SK-N-SH (cell line): ENCODE results near the gene ZBED1. TPM values are rescaled to one million over a fixed set of nuclear protein-coding genes. Genes with fewer than 3 reads are reported as not detected.

ENCODE experiments used
- CTCF ChIA-PET: fragments of 300-600, 350-600 bp; formaldehyde crosslinking; extraction: SDS; loops from one replicate; lab custom pipeline; 2021; lab: Yijun Ruan, JAX
- POLR2A ChIA-PET: fragments of 350-600 bp; sonication (Branson Sonifier 250); formaldehyde crosslinking; extraction: SDS; loops from one replicate; lab custom pipeline; 2020; ENCODE audit warnings: antibody characterized with exemption, inconsistent platforms; lab: Yijun Ruan, JAX
- DNase-seq: peaks from one replicate; pipeline ENCODE4 v3.0.0; 2012
- H2AFZ ChIP-seq: fragments of 200-600 bp; sonication (generic); 2 replicates; pipeline ENCODE4 v1.8.1; 2016; ENCODE audit warnings: antibody characterized with exemption, mild to moderate bottlenecking, low read depth
- H3F3A ChIP-seq: fragments of 200-600 bp; sonication (generic); replicated peaks from 2 replicates; pipeline ENCODE3; 2016; ENCODE audit warnings: antibody characterized with exemption, mild to moderate bottlenecking; ENCODE audit not compliant: insufficient read depth
- H3K27ac ChIP-seq, 2 experiments: fragments of 200-500 bp in 1 of 2; fragments of 200-600 bp in 1 of 2; sonication (Bioruptor generic) in 1 of 2; sonication (generic), shearing (Covaris generic) in 1 of 2; 2 replicates each; pipeline versions ENCODE4 v1.5.1 to v1.6.1; 2014 to 2016; ENCODE audit warnings: low read depth in 2 of 2, inconsistent platforms in 1 of 2, low read length in 1 of 2, mild to moderate bottlenecking in 1 of 2, mixed read lengths in 1 of 2
- H3K27me3 ChIP-seq: fragments of 200-600 bp; sonication (generic), shearing (Covaris generic); 2 replicates; pipeline ENCODE4 v1.6.1; 2016; ENCODE audit warnings: mixed run types; ENCODE audit not compliant: insufficient read depth
- H3K36me3 ChIP-seq, 2 experiments: fragments of 200-500 bp in 1 of 2; fragments of 200-600 bp in 1 of 2; sonication (Bioruptor generic) in 1 of 2; sonication (generic) in 1 of 2; replicated peaks in 1 of 2; 2 replicates each; pipeline versions ENCODE3 to v1.5.1; 2014 to 2016; ENCODE audit warnings: low read length in 1 of 2, mild to moderate bottlenecking in 1 of 2; ENCODE audit not compliant: insufficient read depth in 2 of 2, control insufficient read depth in 1 of 2
- H3K4me1 ChIP-seq, 2 experiments: fragments of 200-500 bp in 1 of 2; fragments of 200-600 bp in 1 of 2; sonication (Bioruptor generic) in 1 of 2; sonication (generic), shearing (Covaris generic) in 1 of 2; 2 replicates each; pipeline versions ENCODE4 v1.5.1 to v1.6.1; 2014 to 2016; ENCODE audit warnings: low read depth in 1 of 2, low read length in 1 of 2, mixed run types in 1 of 2; ENCODE audit not compliant: insufficient read depth in 2 of 2, control insufficient read depth in 1 of 2
- H3K4me2 ChIP-seq: fragments of 200-600 bp; sonication (generic), shearing (Covaris generic); 2 replicates; pipeline ENCODE4 v1.6.1; 2017; ENCODE audit warnings: mixed run types
- H3K4me3 ChIP-seq, 2 experiments: fragments of 200-500 bp in 1 of 2; fragments of 200-600 bp in 1 of 2; sonication (Bioruptor generic) in 1 of 2; sonication (generic), shearing (Covaris generic) in 1 of 2; 2 replicates each; pipeline versions ENCODE4 v1.5.1 to v1.8.1; 2014 to 2016; ENCODE audit warnings: low read depth in 2 of 2, inconsistent platforms in 1 of 2, low read length in 1 of 2, mild to moderate bottlenecking in 1 of 2, mixed read lengths in 1 of 2, moderate library complexity in 1 of 2
- H3K79me2 ChIP-seq: fragments of 200-600 bp; sonication (generic); 2 replicates; pipeline ENCODE4 v1.8.1; 2017; ENCODE audit warnings: mild to moderate bottlenecking; ENCODE audit not compliant: insufficient read depth
- H3K9ac ChIP-seq: fragments of 200-600 bp; sonication (generic); 2 replicates; pipeline ENCODE4 v1.6.1; 2017; ENCODE audit warnings: mixed run types
- H3K9me2 ChIP-seq: fragments of 200-600 bp; sonication (generic); 2 replicates; pipeline ENCODE4 v1.6.1; 2017; ENCODE audit warnings: mixed run types
- H3K9me3 ChIP-seq: fragments of 200-600 bp; sonication (generic); 2 replicates; pipeline ENCODE4 v1.6.1; 2017; ENCODE audit warnings: mixed run types, mild to moderate bottlenecking, moderate library complexity
- H4K20me1 ChIP-seq: fragments of 200-600 bp; sonication (generic); 2 replicates; pipeline ENCODE4 v1.6.1; 2017; ENCODE audit warnings: mild to moderate bottlenecking, mixed run types; ENCODE audit not compliant: insufficient read depth
- EP300 ChIP-seq, 2 experiments: IDR thresholded peaks; 2 replicates each; pipeline versions ENCODE4 v1.4.0 to v1.6.1; 2012; ENCODE audit warnings: borderline replicate concordance in 1 of 2, low read depth in 1 of 2, low read length in 1 of 2
- EZH2phosphoT487 ChIP-seq: fragments of 200-600 bp; sonication (generic); IDR thresholded peaks from 2 replicates; pipeline ENCODE4 v1.6.1; 2017; ENCODE audit warnings: low read depth, mixed run types, mild to moderate bottlenecking, antibody characterized with exemption, moderate library complexity, borderline replicate concordance
- FOXJ3 ChIP-seq: sonication (generic); formaldehyde crosslinking; IDR thresholded peaks from 2 replicates; pipeline ENCODE4 v1.5.1; 2020; ENCODE audit warnings: mild to moderate bottlenecking, missing genetic modification reagents
- GATA2 ChIP-seq: sonication (generic); formaldehyde crosslinking; IDR thresholded peaks from 2 replicates; pipeline ENCODE4 v1.5.0; 2020; ENCODE audit warnings: mild to moderate bottlenecking, missing genetic modification reagents
- MXI1 ChIP-seq: IDR thresholded peaks from 2 replicates; pipeline ENCODE4 v1.6.1; 2012; ENCODE audit warnings: mild to moderate bottlenecking, low read depth, low read length, improper control_type of control experiment
- POLR2AphosphoS5 ChIP-seq: IDR thresholded peaks from 2 replicates; pipeline ENCODE4 v1.6.1; 2012; ENCODE audit warnings: low read depth, low read length
- RAD21 ChIP-seq: IDR thresholded peaks from 2 replicates; pipeline ENCODE4 v1.6.1; 2012; ENCODE audit warnings: mild to moderate bottlenecking, low read length
- RCOR1 ChIP-seq: fragments of 150-350 bp; IDR thresholded peaks from 2 replicates; pipeline ENCODE4 v1.6.1; 2017; ENCODE audit warnings: antibody characterized with exemption, low read length
- RXRA ChIP-seq: IDR thresholded peaks from 2 replicates; pipeline ENCODE4 v1.4.0; 2012; ENCODE audit warnings: low read depth, mild to moderate bottlenecking, borderline replicate concordance
- SIN3A ChIP-seq: IDR thresholded peaks from 2 replicates; pipeline ENCODE4 v1.6.1; 2012; ENCODE audit warnings: low read depth, mild to moderate bottlenecking, low read length, moderate library complexity, borderline replicate concordance
- SMC3 ChIP-seq: IDR thresholded peaks from 2 replicates; pipeline ENCODE4 v1.6.1; 2012; ENCODE audit warnings: low read depth, low read length, improper control_type of control experiment
- TEAD4 ChIP-seq: IDR thresholded peaks from 2 replicates; pipeline ENCODE4 v1.4.0; 2012; ENCODE audit warnings: mild to moderate bottlenecking, borderline replicate concordance; ENCODE audit not compliant: insufficient read depth
- WGBS: methylation state at CpG from one replicate; pipeline ENCODE4 v1.1.6; 2017; ENCODE audit warnings: low lambda C conversion rate; 5-methylcytosine and 5-hydroxymethylcytosine counted together
- polyA plus RNA-seq, 3 experiments: library from polyadenylated mRNA; depleted of rRNA; stranded (reverse); fragments of >200 nt; gene quantifications; 2 replicates each; pipeline ENCODE4 v1.2.3, GENCODE V29; 2012
- TF ChIP-seq, protein P1 (sequence below): IDR thresholded peaks from 2 replicates; pipeline ENCODE4 v1.4.0; 2012; ENCODE audit warnings: low read depth
- TF ChIP-seq, protein P2 (sequence below): fragments of 150-350 bp; IDR thresholded peaks from 2 replicates; pipeline ENCODE4 v1.6.1; 2017; ENCODE audit warnings: antibody characterized with exemption, low read length, low read depth, borderline replicate concordance
- TF ChIP-seq, protein P3 (sequence below): IDR thresholded peaks from 2 replicates; pipeline ENCODE4 v1.4.0; 2012; ENCODE audit warnings: low read depth, borderline replicate concordance

ZBED1 gene
- polyA plus RNA-seq, 1 of the 3 experiments (the other 2 are of a cell fraction), result 16.7 TPM

DNA sequence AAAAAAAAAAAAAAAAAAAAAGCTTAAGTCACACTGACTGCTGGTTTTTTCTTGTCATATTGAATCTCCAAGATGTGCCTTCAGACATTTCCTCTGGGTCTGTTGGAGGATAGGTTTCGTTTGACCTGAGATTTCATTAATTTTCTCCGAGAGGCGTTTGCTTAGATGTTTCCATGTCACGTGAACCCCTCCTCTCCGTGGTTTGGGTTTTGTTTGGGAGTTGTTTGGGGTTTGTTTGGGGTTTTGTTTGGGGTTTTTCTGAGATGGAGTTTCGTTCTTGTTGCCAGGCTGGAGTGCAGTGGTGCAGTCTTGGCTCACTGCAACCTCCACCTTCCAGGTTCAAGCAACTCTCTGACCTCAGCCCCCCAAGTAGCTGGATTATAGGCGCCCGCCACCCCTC lies 40.8 kb upstream of the ZBED1 start:
- no peaks in the 10 kb centered on the region for H3K4me1 ChIP-seq
- no peak for DNase-seq
- CTCF ChIA-PET, result no interaction called here
- no peaks in the 10 kb centered on the region for H3K36me3 ChIP-seq
- H4K20me1 ChIP-seq, result no peaks in the 10 kb centered on the region
- peaks cover 35% of the 10 kb centered on the region; the same call in 1 of the 2 replicates for H3K27me3 ChIP-seq
- POLR2A ChIA-PET, result no interaction called here
- H3K79me2 ChIP-seq, result no peaks in the 10 kb centered on the region
- H3K27ac ChIP-seq, result no peak overlapping the region
- H3K9ac ChIP-seq, result no peak overlapping the region
- H3K4me3 ChIP-seq, result no peak overlapping the region
- H3K4me2 ChIP-seq, result no peak overlapping the region
- WGBS, result 50% methylated on average over 8 of the region's 8 CpGs
- H2AFZ ChIP-seq, result no peak overlapping the region
- TF ChIP-seq, protein P1, sequence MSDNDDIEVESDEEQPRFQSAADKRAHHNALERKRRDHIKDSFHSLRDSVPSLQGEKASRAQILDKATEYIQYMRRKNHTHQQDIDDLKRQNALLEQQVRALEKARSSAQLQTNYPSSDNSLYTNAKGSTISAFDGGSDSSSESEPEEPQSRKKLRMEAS, result no peak
- TF ChIP-seq RCOR1, result no peak
- no peak for TF ChIP-seq GATA2
- TF ChIP-seq POLR2AphosphoS5, result no peak
- TF ChIP-seq EP300 (IDR thresholded peaks at IDR 0.05; ENCODE audit: borderline replicate concordance in 1 of 2, low read depth in 1 of 2, low read length in 1 of 2), result no peak
- no peak for TF ChIP-seq RXRA
- TF ChIP-seq TEAD4, result no peak
- TF ChIP-seq SMC3, result no peak
- no peaks in the 10 kb centered on the region for H3K9me3 ChIP-seq
- no peaks in the 10 kb centered on the region for H3F3A ChIP-seq
- H3K9me2 ChIP-seq, result no peaks in the 10 kb centered on the region

DNA sequence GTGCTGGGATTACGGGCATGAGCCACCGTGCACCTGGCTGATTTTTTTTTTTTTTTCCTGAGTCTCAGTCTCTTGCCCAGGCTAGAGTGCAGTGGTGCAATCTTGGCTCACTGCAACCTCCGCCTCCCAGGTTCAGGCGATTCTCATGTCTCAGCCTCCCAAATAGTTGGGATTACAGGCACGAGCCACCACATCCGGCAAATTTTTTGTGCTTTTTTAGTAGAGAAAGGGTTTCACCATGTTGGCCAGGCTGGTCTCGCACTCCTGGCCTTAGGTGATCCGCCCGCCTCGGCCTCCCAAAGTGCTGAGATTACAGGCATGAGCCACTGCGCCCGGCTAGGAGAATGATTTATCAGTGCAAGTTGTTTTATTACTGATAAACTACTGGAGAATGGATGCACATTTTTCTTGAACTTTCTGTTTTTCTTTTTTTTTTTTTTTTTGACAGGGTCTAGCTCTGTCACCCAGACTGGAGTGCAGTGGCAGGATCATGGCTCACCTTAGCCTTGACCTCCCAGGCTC lies 39.7 kb upstream of the ZBED1 start:
- H3K79me2 ChIP-seq, result no peaks in the 10 kb centered on the region
- H3K4me2 ChIP-seq, result no peak overlapping the region
- H3K4me1 ChIP-seq, result no peaks in the 10 kb centered on the region
- H3K27ac ChIP-seq, result no peak overlapping the region
- no peaks in the 10 kb centered on the region for H3K9me2 ChIP-seq
- H2AFZ ChIP-seq, result no peak overlapping the region
- H3K27me3 ChIP-seq, result peaks cover 43% of the 10 kb centered on the region; the same call in 1 of the 2 replicates
- POLR2A ChIA-PET, result no interaction called here
- DNase-seq, result no peak
- no peaks in the 10 kb centered on the region for H3K36me3 ChIP-seq
- H3K9ac ChIP-seq, result no peak overlapping the region
- no peaks in the 10 kb centered on the region for H4K20me1 ChIP-seq
- 47% methylated on average over 12 of the region's 12 CpGs for WGBS
- H3K4me3 ChIP-seq, result no peak overlapping the region
- H3F3A ChIP-seq, result no peaks in the 10 kb centered on the region
- H3K9me3 ChIP-seq, result no peaks in the 10 kb centered on the region
- CTCF ChIA-PET, result no interaction called here
- TF ChIP-seq RAD21 (no peak), EZH2phosphoT487 (no peak), SIN3A (no peak), FOXJ3 (no peak), GATA2 (no peak), MXI1 (no peak)
- TF ChIP-seq, protein P2, sequence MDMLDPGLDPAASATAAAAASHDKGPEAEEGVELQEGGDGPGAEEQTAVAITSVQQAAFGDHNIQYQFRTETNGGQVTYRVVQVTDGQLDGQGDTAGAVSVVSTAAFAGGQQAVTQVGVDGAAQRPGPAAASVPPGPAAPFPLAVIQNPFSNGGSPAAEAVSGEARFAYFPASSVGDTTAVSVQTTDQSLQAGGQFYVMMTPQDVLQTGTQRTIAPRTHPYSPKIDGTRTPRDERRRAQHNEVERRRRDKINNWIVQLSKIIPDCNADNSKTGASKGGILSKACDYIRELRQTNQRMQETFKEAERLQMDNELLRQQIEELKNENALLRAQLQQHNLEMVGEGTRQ, result no peak
- TF ChIP-seq, protein P1, result no peak
- TF ChIP-seq, protein P3, sequence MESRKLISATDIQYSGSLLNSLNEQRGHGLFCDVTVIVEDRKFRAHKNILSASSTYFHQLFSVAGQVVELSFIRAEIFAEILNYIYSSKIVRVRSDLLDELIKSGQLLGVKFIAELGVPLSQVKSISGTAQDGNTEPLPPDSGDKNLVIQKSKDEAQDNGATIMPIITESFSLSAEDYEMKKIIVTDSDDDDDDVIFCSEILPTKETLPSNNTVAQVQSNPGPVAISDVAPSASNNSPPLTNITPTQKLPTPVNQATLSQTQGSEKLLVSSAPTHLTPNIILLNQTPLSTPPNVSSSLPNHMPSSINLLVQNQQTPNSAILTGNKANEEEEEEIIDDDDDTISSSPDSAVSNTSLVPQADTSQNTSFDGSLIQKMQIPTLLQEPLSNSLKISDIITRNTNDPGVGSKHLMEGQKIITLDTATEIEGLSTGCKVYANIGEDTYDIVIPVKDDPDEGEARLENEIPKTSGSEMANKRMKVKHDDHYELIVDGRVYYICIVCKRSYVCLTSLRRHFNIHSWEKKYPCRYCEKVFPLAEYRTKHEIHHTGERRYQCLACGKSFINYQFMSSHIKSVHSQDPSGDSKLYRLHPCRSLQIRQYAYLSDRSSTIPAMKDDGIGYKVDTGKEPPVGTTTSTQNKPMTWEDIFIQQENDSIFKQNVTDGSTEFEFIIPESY, result no peak
